Astrocyte of the cerebellum (primary cell): Measurements from ENCODE around the gene GON4L.
"Not testable (repeated sequence)": the region's sequence is repeated elsewhere in the genome, so short reads cannot be mapped to it uniquely, and the experiment has no call there.

Experiments used
- DNase-seq: peaks from one replicate; pipeline ENCODE4 v3.0.0-alpha.2; 2011; ENCODE audit warnings: low read depth
- H3K4me3 ChIP-seq: 2 replicates; pipeline ENCODE4 v1.5.1; 2011; ENCODE audit warnings: mild to moderate bottlenecking, low read depth, low read length, moderate library complexity
- in situ Hi-C: cut with HindIII; loops from 2 replicates; pipeline ENCODE4 v1.10.0; 2017; ENCODE audit warnings: low sequenced_read_pairs
- TF ChIP-seq, protein P1 (sequence below): IDR thresholded peaks from 2 replicates; pipeline ENCODE4 v1.5.1; 2012; ENCODE audit warnings: low read length, low read depth, moderate library complexity, mild to moderate bottlenecking; ENCODE audit errors: missing control alignments

The GON4L gene

DNA sequence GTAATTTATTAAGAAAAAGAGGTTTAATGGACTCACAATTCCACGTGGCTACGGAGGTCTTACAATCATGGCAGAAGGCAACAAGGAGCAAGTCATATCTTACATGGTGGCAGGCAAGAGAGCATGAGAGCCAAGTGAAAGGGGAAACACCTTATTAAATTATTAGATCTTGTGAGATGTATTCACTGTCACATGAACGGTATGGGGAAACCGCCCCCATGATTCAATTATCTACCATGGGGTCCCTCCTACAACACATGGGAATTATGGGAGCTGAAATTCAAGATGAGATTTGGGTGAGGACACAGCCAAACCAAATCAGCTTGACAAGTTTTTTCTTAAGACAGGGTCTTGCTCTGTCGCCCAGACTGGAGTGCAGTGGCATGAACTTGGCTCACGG, 153.8 kb downstream of the GON4L start:
- H3K4me3 ChIP-seq, result no peak overlapping the region
- TF ChIP-seq, protein P1, sequence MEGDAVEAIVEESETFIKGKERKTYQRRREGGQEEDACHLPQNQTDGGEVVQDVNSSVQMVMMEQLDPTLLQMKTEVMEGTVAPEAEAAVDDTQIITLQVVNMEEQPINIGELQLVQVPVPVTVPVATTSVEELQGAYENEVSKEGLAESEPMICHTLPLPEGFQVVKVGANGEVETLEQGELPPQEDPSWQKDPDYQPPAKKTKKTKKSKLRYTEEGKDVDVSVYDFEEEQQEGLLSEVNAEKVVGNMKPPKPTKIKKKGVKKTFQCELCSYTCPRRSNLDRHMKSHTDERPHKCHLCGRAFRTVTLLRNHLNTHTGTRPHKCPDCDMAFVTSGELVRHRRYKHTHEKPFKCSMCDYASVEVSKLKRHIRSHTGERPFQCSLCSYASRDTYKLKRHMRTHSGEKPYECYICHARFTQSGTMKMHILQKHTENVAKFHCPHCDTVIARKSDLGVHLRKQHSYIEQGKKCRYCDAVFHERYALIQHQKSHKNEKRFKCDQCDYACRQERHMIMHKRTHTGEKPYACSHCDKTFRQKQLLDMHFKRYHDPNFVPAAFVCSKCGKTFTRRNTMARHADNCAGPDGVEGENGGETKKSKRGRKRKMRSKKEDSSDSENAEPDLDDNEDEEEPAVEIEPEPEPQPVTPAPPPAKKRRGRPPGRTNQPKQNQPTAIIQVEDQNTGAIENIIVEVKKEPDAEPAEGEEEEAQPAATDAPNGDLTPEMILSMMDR, result no peak
- DNase-seq, result no peak
- in situ Hi-C loops, result no loop called here

DNA sequence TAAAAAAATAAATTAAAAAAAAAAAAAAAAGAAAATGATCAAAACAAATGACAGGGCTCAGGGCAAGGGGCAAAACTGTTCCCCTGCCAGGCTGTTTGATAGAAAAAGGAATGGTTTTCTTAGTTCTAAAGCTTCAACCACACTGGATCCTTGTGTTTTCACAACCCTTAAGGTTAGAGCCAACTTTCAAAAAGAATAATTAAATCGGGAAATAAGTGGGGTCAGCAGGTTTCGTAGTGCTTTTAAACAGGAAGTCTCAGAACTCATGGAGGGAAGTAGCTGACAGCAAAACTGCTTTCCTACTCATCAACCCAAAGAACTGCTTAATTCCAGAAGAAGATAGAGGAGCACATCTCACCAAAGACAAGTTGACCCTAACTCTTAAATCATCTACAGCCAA, 155.3 kb downstream of the GON4L start:
- H3K4me3 ChIP-seq, in situ Hi-C loops, DNase-seq: not testable (repeated sequence)
